Muscle of leg (tissue), 11 donors: ENCODE data around the gene PTH. TPM values are rescaled to one million over a fixed set of nuclear protein-coding genes. Genes with fewer than 3 reads are reported as not detected.

ENCODE experiments used
- DNase-seq: peaks from one replicate; pipeline ENCODE4 v3.0.0; 2013
- H3K27ac ChIP-seq: one replicate; pipeline ENCODE4 v1.5.1; 2013; ENCODE audit warnings: mild to moderate bottlenecking, low read length, control low read depth
- H3K27me3 ChIP-seq: one replicate; pipeline ENCODE4 v1.6.1; 2013; ENCODE audit warnings: low read length; ENCODE audit not compliant: control insufficient read depth, insufficient read depth
- H3K36me3 ChIP-seq: one replicate; pipeline ENCODE4 v1.6.1; 2013; ENCODE audit warnings: low read length; ENCODE audit not compliant: control insufficient read depth, insufficient read depth
- H3K4me1 ChIP-seq: one replicate; pipeline ENCODE4 v1.6.1; 2013; ENCODE audit warnings: low read length; ENCODE audit not compliant: control insufficient read depth, insufficient read depth
- H3K4me3 ChIP-seq: one replicate; pipeline ENCODE4 v1.5.1; 2013; ENCODE audit warnings: low read length, control low read depth
- H3K9me3 ChIP-seq: replicated peaks from 2 replicates; pipeline ENCODE4 v1.6.1; 2013; ENCODE audit warnings: low read depth, low read length; ENCODE audit not compliant: control insufficient read depth
- WGBS: methylation state at CpG from one replicate; pipeline ENCODE4 v1.1.5; 2013; ENCODE audit warnings: missing lambda C conversion rate; ENCODE audit not compliant: insufficient coverage; 5-methylcytosine and 5-hydroxymethylcytosine counted together
- polyA plus RNA-seq, 8 donors: library from polyadenylated mRNA; unstranded; fragments of 120-200 nt; gene quantifications; one replicate each; pipeline versions ENCODE4 v1.2.1 to v1.2.3, GENCODE V29; 2013; ENCODE audit warnings: inconsistent platforms in 1 of 8, low replicate concordance in 1 of 8; ENCODE audit not compliant: insufficient read length in 8 of 8, insufficient read depth in 1 of 8
- total RNA-seq: library from RNA; stranded (reverse); fragments of 120-200 nt; gene quantifications from one replicate; pipeline ENCODE4 v1.2.4, GENCODE V29; 2013

The PTH gene
- total and polyA plus RNA-seq, 9 donors = not detected

GRCh38 chr11:13480198-13480597 is 15.6 kb downstream of the PTH start:
- no peak for DNase-seq
- Histone ChIP-seq H3K36me3 (no peaks in the 10 kb centered on the region), H3K9me3 (no peaks in the 10 kb centered on the region), H3K27ac (no peak overlapping the region), H3K4me3 (no peak overlapping the region), H3K4me1 (no peaks in the 10 kb centered on the region), H3K27me3 (no peaks in the 10 kb centered on the region)
- 90% methylated on average over 9 of the region's 9 CpGs for WGBS

GRCh38 chr11:13479688-13480087 is 16.1 kb downstream of the PTH start:
- DNase-seq = no peak
- no peaks in the 10 kb centered on the region for H3K27me3 ChIP-seq
- 92% methylated on average over 2 of the region's 3 CpGs for WGBS

DNA sequence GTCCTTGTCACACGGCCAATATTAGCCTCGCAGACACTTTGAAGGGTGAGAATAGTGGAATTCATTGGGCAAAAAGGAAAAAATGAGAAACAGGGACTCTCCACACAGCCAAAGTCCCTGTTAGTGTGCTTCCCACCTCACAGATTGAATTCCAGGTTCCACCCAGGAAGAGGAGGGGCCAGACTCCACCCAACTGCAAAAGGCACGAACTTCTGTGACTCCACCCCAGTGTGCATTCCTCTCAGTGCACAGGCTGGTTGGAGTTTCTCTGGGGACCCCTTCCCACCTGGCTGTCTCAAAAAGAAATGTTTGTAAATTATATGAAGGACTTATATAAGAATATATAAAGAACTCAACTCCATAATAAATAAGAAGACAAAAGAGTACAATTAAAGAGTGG is 20.7 kb downstream of the PTH start:
- no CpG with 5 or more reads among the region's 3 CpGs for WGBS
- H3K27me3 ChIP-seq = no peaks in the 10 kb centered on the region
- no peaks in the 10 kb centered on the region for H3K36me3 ChIP-seq
- H3K9me3 ChIP-seq = no peaks in the 10 kb centered on the region
- no peak overlapping the region for H3K27ac ChIP-seq
- DNase-seq = no peak
- H3K4me3 ChIP-seq = no peak overlapping the region
- no peaks in the 10 kb centered on the region for H3K4me1 ChIP-seq

More at GRCh38 chr11:13479688-13480087, 16.1 kb downstream of the PTH start:
- Histone ChIP-seq H3K4me1 (no peaks in the 10 kb centered on the region), H3K4me3 (no peak overlapping the region), H3K27ac (no peak overlapping the region), H3K36me3 (no peaks in the 10 kb centered on the region), H3K9me3 (no peaks in the 10 kb centered on the region)

DNA sequence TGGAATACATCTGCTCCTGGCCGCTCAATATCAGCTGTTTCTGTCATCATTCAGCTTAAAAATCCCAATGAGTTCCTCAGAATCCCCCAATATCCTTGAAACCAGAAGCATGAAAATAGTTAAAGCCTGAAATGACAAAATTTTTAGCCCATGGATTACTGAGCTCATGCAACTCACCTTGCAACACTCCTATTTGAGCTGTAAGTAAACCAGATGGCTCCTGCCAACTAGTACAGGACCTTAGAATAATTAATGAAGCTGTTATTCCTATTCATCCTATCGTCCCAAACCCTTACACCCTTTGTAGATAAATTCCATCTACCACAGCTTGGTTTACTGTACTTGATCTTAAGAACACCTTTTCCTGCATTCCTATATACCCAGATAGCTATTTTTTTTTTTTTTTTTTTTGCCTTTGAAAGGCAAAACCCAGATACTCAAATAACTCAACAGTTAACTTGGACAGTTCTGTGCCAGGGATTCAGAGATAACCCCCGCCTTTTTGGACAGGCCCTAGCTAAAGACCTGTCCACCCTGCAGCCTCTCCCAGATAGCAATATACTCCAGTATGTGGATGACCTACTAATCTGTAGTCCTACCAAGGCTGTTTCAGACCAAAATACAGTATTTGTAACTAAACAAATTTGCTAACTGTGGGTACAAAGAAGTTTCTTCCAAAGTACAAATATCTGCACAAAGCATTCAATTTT is 22.6 kb downstream of the PTH start:
- no peak overlapping the region for H3K27ac ChIP-seq
- no peaks in the 10 kb centered on the region for H3K9me3 ChIP-seq
- peaks cover 8% of the 10 kb centered on the region for H3K27me3 ChIP-seq
- DNase-seq = no peak
- 20% methylated on average over 1 of the region's 3 CpGs for WGBS
- H3K4me3 ChIP-seq = no peak overlapping the region
- H3K36me3 ChIP-seq = no peaks in the 10 kb centered on the region
- H3K4me1 ChIP-seq = no peaks in the 10 kb centered on the region

DNA sequence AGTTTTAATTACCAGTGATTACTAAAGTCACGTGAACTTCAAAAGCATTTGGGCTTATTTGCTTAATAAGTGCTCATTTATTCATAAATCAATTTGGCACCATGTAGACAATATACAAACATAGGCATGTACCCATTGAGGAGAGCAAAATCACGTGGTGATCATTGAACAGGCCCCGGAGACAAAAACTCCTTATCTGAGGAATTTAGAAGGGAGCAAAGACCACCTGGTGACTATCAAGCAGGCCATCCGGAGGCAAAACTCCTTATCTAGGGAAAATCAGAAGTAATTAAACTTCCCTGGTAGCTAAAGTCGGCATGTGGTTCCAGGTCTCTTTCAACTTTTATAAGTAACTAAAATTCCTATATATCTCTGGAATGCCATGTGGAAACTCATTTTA is 27.0 kb downstream of the PTH start:
- H3K9me3 ChIP-seq = no peaks in the 10 kb centered on the region
- WGBS = 10% methylated on average over 2 of the region's 5 CpGs
- H3K36me3 ChIP-seq = no peaks in the 10 kb centered on the region
- peaks cover 2% of the 10 kb centered on the region for H3K4me1 ChIP-seq
- no peak overlapping the region for H3K27ac ChIP-seq
- H3K4me3 ChIP-seq = no peak overlapping the region
- peaks cover 13% of the 10 kb centered on the region for H3K27me3 ChIP-seq
- DNase-seq = no peak

GRCh38 chr11:13465909-13466371 is 29.9 kb downstream of the PTH start:
- peaks cover 13% of the 10 kb centered on the region for H3K27me3 ChIP-seq
- H3K27ac ChIP-seq = no peak overlapping the region
- WGBS = no CpG with 5 or more reads among the region's 6 CpGs
- H3K36me3 ChIP-seq = no peaks in the 10 kb centered on the region
- no peaks in the 10 kb centered on the region for H3K9me3 ChIP-seq
- DNase-seq = peak; percentile 35
- H3K4me3 ChIP-seq = no peak overlapping the region
- peaks cover 10% of the 10 kb centered on the region for H3K4me1 ChIP-seq

- H3K4me3 ChIP-seq = peak overlapping the region; percentile 91
- H3K36me3 ChIP-seq = no peaks in the 10 kb centered on the region
- no peak for DNase-seq
- peak overlapping the region; percentile 89 for H3K27ac ChIP-seq
- H3K27me3 ChIP-seq = peaks cover 5% of the 10 kb centered on the region
- H3K4me1 ChIP-seq = peaks cover 10% of the 10 kb centered on the region
- H3K9me3 ChIP-seq = no peaks in the 10 kb centered on the region
- 22% methylated on average over 5 of the region's 12 CpGs for WGBS
Observed at GRCh38 chr11:13463779-13464290, 32.0 kb downstream of the PTH start.

GRCh38 chr11:13462901-13463778 is 32.7 kb downstream of the PTH start, which contains the start of gene BTBD10:
TSS of gene BTBD10 (minus strand) at chr11:13463222. CDS start at chr11:13445124, 18,098 bp downstream.
- peak; percentile 99 for DNase-seq
- Histone ChIP-seq H3K27me3 (peaks cover 5% of the 10 kb centered on the region), H3K4me1 (peaks cover 10% of the 10 kb centered on the region), H3K4me3 (peak within 1 kb of the TSS; percentile 91), H3K36me3 (no peaks in the 10 kb centered on the region), H3K9me3 (no peaks in the 10 kb centered on the region), H3K27ac (peak within 1 kb of the TSS; percentile 91)
- under 1% methylated on average over 63 of the region's 71 CpGs for WGBS

GRCh38 chr11:13462311-13462900 is 33.4 kb downstream of the PTH start:
- WGBS = 1% methylated on average over 13 of the region's 18 CpGs
- peaks cover 10% of the 10 kb centered on the region for H3K4me1 ChIP-seq
- H3K36me3 ChIP-seq = no peaks in the 10 kb centered on the region
- H3K27me3 ChIP-seq = no peaks in the 10 kb centered on the region
- no peaks in the 10 kb centered on the region for H3K9me3 ChIP-seq
- peak overlapping the region; percentile 91 for H3K4me3 ChIP-seq
- peak overlapping the region; percentile 91 for H3K27ac ChIP-seq
- peak; percentile 72 for DNase-seq

DNA sequence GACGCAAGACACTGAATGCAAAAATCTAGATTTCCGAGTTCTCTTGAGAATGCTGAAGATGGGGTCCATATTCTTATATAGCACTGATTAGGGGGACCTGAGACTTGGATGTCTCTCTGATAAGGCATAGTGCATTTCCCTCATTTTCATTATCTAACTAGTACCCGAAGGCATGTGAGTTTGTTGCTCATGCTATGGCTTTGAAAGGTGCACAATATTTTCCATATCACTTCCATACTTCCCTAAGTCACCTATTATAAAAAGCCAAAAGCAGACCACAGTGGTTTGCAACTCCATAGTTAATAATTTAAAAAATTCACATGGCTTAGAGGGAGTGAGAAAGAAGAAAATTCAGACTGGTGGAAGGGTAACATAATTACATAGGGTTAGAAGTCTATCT is 34.5 kb downstream of the PTH start:
- H3K27ac ChIP-seq = no peak overlapping the region
- no peaks in the 10 kb centered on the region for H3K9me3 ChIP-seq
- H3K27me3 ChIP-seq = no peaks in the 10 kb centered on the region
- H3K36me3 ChIP-seq = no peaks in the 10 kb centered on the region
- no peak for DNase-seq
- no CpG with 5 or more reads among the region's 3 CpGs for WGBS
- H3K4me3 ChIP-seq = no peak overlapping the region
- H3K4me1 ChIP-seq = peaks cover 10% of the 10 kb centered on the region
